Caco-2 (cell line): ENCODE data around the gene PPP1R12B. TPM values are rescaled to one million over a fixed set of nuclear protein-coding genes. Genes with fewer than 3 reads are reported as not detected.

Experiments used
- Bru-seq: library from RNA; stranded (reverse); fragments of 400-500 nt; gene quantifications from one replicate; lab custom pipeline; 2021; lab: Mats Ljungman, UMichigan
- BruChase-seq, 2 experiments: library from RNA; stranded (reverse); fragments of 400-500 nt; gene quantifications; one replicate each; lab custom pipeline; 2021; lab: Mats Ljungman, UMichigan
- BruUV-seq: library from RNA; stranded (reverse); fragments of 400-500 nt; replicated peaks from 2 replicates; lab custom pipeline; 2021; lab: Mats Ljungman, UMichigan
- CTCF ChIA-PET: fragments of 300-600 bp; sonication (Branson Sonifier 250); formaldehyde crosslinking; loops from one replicate; lab custom pipeline; 2022; ENCODE audit warnings: antibody characterized with exemption; lab: Charles Lee
- POLR2A ChIA-PET: fragments of 300-600 bp; sonication (Branson Sonifier 250); formaldehyde crosslinking; loops from one replicate; lab custom pipeline; 2022; ENCODE audit warnings: antibody characterized with exemption; lab: Charles Lee
- DNase-seq, 2 experiments: peaks; one replicate each; pipeline versions ENCODE4 v3.0.0 to v3.0.0-alpha.2; 2020 to 2022
- H3K27me3 ChIP-seq: replicated peaks from 2 replicates; pipeline ENCODE4 v1.6.0; 2011; ENCODE audit warnings: low read length; ENCODE audit not compliant: control insufficient read depth, insufficient read depth
- H3K36me3 ChIP-seq: 2 replicates; pipeline ENCODE4 v1.5.1; 2011; ENCODE audit warnings: low read length; ENCODE audit not compliant: control insufficient read depth, insufficient read depth
- H3K4me1 ChIP-seq: fragments of 250-450 bp; sonication (Bioruptor Pico); 2 replicates; pipeline ENCODE4 v1.5.1; 2020; ENCODE audit warnings: mild to moderate bottlenecking
- H3K4me3 ChIP-seq: 2 replicates; pipeline ENCODE4 v1.5.1; 2011; ENCODE audit warnings: low read depth, mild to moderate bottlenecking, control low read depth, low read length
- H3K9me3 ChIP-seq: fragments of 250-450 bp; sonication (Bioruptor Pico); 2 replicates; pipeline ENCODE4 v1.5.1; 2020; ENCODE audit warnings: mild to moderate bottlenecking, moderate library complexity
- H3K27ac Mint-ChIP-seq: one replicate; pipeline ENCODE4 v1.8.0; 2022; ENCODE audit warnings: mixed read lengths; ENCODE audit not compliant: unreplicated experiment
- H3K27me3 Mint-ChIP-seq: one replicate; pipeline ENCODE4 v1.8.0; 2022; ENCODE audit warnings: mixed read lengths; ENCODE audit not compliant: insufficient read depth, unreplicated experiment
- H3K36me3 Mint-ChIP-seq: one replicate; pipeline ENCODE4 v1.8.0; 2022; ENCODE audit warnings: mild to moderate bottlenecking, mixed read lengths; ENCODE audit not compliant: insufficient read depth, unreplicated experiment
- H3K4me1 Mint-ChIP-seq: one replicate; pipeline ENCODE4 v1.8.0; 2022; ENCODE audit warnings: low read depth, mixed read lengths; ENCODE audit not compliant: unreplicated experiment
- H3K4me3 Mint-ChIP-seq: one replicate; pipeline ENCODE4 v1.8.0; 2022; ENCODE audit warnings: mild to moderate bottlenecking, moderate library complexity, mixed read lengths; ENCODE audit not compliant: unreplicated experiment
- H3K9me3 Mint-ChIP-seq: one replicate; pipeline ENCODE4 v1.8.0; 2022; ENCODE audit warnings: mixed read lengths; ENCODE audit not compliant: unreplicated experiment
- CTCF ChIP-seq, 2 experiments: fragments of 200-600 bp in 1 of 2; IDR thresholded peaks; 1 replicate in 1 of 2; 2 replicates in 1 of 2; pipeline versions ENCODE4 v1.5.1 to v1.8.0; 2011 to 2022; ENCODE audit warnings: antibody characterized with exemption in 1 of 2, control low read depth in 1 of 2, inconsistent platforms in 1 of 2, low read depth in 1 of 2, low read length in 1 of 2, mild to moderate bottlenecking in 1 of 2, moderate library complexity in 1 of 2; ENCODE audit not compliant: insufficient read depth in 1 of 2, severe bottlenecking in 1 of 2, unreplicated experiment in 1 of 2
- intact Hi-C: fragments of 100-400 bp; cut with micrococcal nuclease; formaldehyde crosslinking; loops from one replicate; pipeline ENCODE4 v1.10.0; 2022; ENCODE audit not compliant: unreplicated experiment
- long read RNA-seq: library from polyadenylated mRNA; stranded (forward); transcript quantifications from one replicate; pipeline ENCODE4 v2.0.0, GENCODE V29; 2022
- total RNA-seq: library from RNA; stranded (reverse); gene quantifications from 2 replicates; pipeline ENCODE4 v1.2.3, GENCODE V29; 2022

Gene PPP1R12B
- 16.4 and 22.4 TPM in 2 replicates for total RNA-seq
- Bru-seq, nascent RNA: percentile 72 among the genes with signal in this experiment
- BruChase-seq, experiment 1, labeled RNA remaining after a 2-hour chase: percentile 70 among the genes with signal in this experiment
- percentile 64 among the genes with signal in this experiment for BruChase-seq, experiment 2, labeled RNA remaining after a 6-hour chase
- long read RNA-seq, partial matches to known transcripts: 0 of 3 reads
- long read RNA-seq, other reads (novel, unspliced or antisense): 2 of 3 reads

- Histone ChIP-seq H3K36me3 (no peaks in the 10 kb centered on the region), H3K27me3 (no peaks in the 10 kb centered on the region), H3K4me1 (peaks cover 9% of the 10 kb centered on the region), H3K9me3 (no peaks in the 10 kb centered on the region), H3K4me3 (peak within 1 kb of the TSS; percentile 77)
- peaks cover 7% of the 10 kb centered on the region for H3K36me3 Mint-ChIP-seq
- H3K27me3 Mint-ChIP-seq: no peaks in the 10 kb centered on the region
- ChIA-PET CTCF (interaction anchor here (0.5 to 0.6 kb wide), 2 partner anchors 611 to 728 kb away, joined by 3 to 5 read pairs; no protein-coding TSS in a partner anchor), POLR2A (interaction anchor here (0.5 to 0.7 kb wide), 3 partner anchors 14 to 512 kb away, joined by 3 to 4 read pairs (median 3); partner anchors contain the start of gene ELF3)
- peak within 1 kb of the TSS; percentile 98 for H3K27ac Mint-ChIP-seq
- intact Hi-C loops: loop anchor here (1.0 to 10.0 kb wide), 2 partner anchors 32 to 86 kb away; no protein-coding TSS in a partner anchor
- H3K9me3 Mint-ChIP-seq: no peaks in the 10 kb centered on the region
- peak within 1 kb of the TSS; percentile 100 for H3K4me3 Mint-ChIP-seq
- DNase-seq: peak; percentile 97 to 99
- TSS peak; percentile 41 for BruUV-seq
- no peak for TF ChIP-seq CTCF (IDR thresholded peaks at IDR 0.05; ENCODE audit: insufficient read depth in 1 of 2, low read depth in 1 of 2, low read length in 1 of 2, severe bottlenecking in 1 of 2, unreplicated experiment in 1 of 2)
- peaks cover 36% of the 10 kb centered on the region for H3K4me1 Mint-ChIP-seq
These were observed at the start of gene PPP1R12B for GRCh38 chr1:202348509-202349205. Gene PPP1R12B (plus strand): TSS chr1:202348699. CDS start chr1:202348852, 153 bp downstream.

GRCh38 chr1:202302166-202302565, 46.3 kb upstream of the PPP1R12B start:
- Mint-ChIP-seq H3K4me1 (no peaks in the 10 kb centered on the region), H3K9me3 (no peaks in the 10 kb centered on the region), H3K27ac (no peak overlapping the region), H3K27me3 (peaks cover 9% of the 10 kb centered on the region), H3K36me3 (no peaks in the 10 kb centered on the region), H3K4me3 (no peak overlapping the region)
- BruUV-seq: no TSS peak
- ChIA-PET POLR2A (no interaction called here), CTCF (no interaction called here)
- no peak overlapping the region for H3K4me3 ChIP-seq
- no peaks in the 10 kb centered on the region for H3K27me3 ChIP-seq
- TF ChIP-seq CTCF (IDR thresholded peaks at IDR 0.05; ENCODE audit: insufficient read depth in 1 of 2, low read depth in 1 of 2, low read length in 1 of 2, severe bottlenecking in 1 of 2, unreplicated experiment in 1 of 2): no peak
- H3K4me1 ChIP-seq: no peaks in the 10 kb centered on the region
- H3K36me3 ChIP-seq: no peaks in the 10 kb centered on the region
- DNase-seq: no peak
- H3K9me3 ChIP-seq: no peaks in the 10 kb centered on the region
- intact Hi-C loops: no loop called here

GRCh38 chr1:202304375-202304774, 44.1 kb upstream of the PPP1R12B start:
- no peaks in the 10 kb centered on the region for H3K4me1 Mint-ChIP-seq
- DNase-seq: no peak
- H3K4me1 ChIP-seq: no peaks in the 10 kb centered on the region
- H3K36me3 ChIP-seq: no peaks in the 10 kb centered on the region
- H3K27me3 ChIP-seq: no peaks in the 10 kb centered on the region
- no TSS peak for BruUV-seq
- H3K36me3 Mint-ChIP-seq: no peaks in the 10 kb centered on the region
- no peaks in the 10 kb centered on the region for H3K9me3 ChIP-seq
- ChIA-PET POLR2A (no interaction called here), CTCF (interaction anchor here (0.7 kb wide), 1 partner anchor 182 kb away, joined by 3 read pairs; the partner anchor contains the start of gene GPR37L1)
- TF ChIP-seq CTCF (IDR thresholded peaks at IDR 0.05; ENCODE audit: insufficient read depth in 1 of 2, low read depth in 1 of 2, low read length in 1 of 2, severe bottlenecking in 1 of 2, unreplicated experiment in 1 of 2): no peak
- no peaks in the 10 kb centered on the region for H3K9me3 Mint-ChIP-seq
- H3K4me3 ChIP-seq: no peak overlapping the region
- intact Hi-C loops: no loop called here
- peaks cover 2% of the 10 kb centered on the region for H3K27me3 Mint-ChIP-seq
- H3K27ac Mint-ChIP-seq: no peak overlapping the region
- no peak overlapping the region for H3K4me3 Mint-ChIP-seq
